Measurements from ENCODE around the gene FALEC. TPM values are rescaled to one million over a fixed set of nuclear protein-coding genes. Genes with fewer than 3 reads are reported as not detected.

Gene FALEC
- total and polyA plus RNA-seq, 2 of the 8 experiments (the other 6 are each of a cell fraction or from before 2014, with no cell fraction given), result not detected

DNA sequence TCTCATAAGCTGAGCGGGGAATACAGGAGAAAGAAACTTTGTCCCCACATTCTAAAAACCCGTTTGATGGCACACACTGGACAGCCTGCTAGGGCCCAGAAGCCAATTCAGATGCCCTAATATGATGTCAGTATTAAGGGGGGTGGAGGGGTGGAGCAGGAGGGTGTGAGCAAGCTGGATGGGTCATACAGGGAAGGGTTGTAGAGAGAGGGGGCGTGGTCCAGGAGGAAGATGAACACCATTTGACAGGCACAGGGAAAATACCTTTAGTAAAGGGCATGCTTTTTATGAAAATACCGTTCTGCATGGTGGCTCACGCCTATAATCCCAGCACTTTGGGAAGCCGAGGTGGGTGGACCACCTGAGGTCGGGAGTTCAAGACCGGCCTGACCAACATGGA, 22.4 kb upstream of the FALEC start:
- no peaks in the 10 kb centered on the region for H3K23me2 ChIP-seq (ENCODE audit: low read depth, low read length)
- H3K36me3 ChIP-seq (ENCODE audit: control insufficient read depth in 2 of 4, insufficient read depth in 4 of 4, low read length in 3 of 4), result peaks cover 10 to 52% (median 31%) of the 10 kb centered on the region in 4 experiments
- no peak overlapping the region for H2AK5ac ChIP-seq (ENCODE audit: low read depth, low read length)
- no peaks in the 10 kb centered on the region for H3K4me1 ChIP-seq (replicated peaks in 1 of 4; ENCODE audit: control insufficient read depth in 3 of 4, insufficient read depth in 4 of 4, low read length in 3 of 4)
- H2BK5ac ChIP-seq (ENCODE audit: low read depth, low read length), result no peak overlapping the region
- H2AFZ ChIP-seq (ENCODE audit: low read length), result no peak overlapping the region
- H3K9me3 ChIP-seq (ENCODE audit: insufficient read depth in 2 of 2, low read depth in 1 of 2, low read length in 1 of 2), result no peaks in the 10 kb centered on the region
- H2BK120ac ChIP-seq (replicated peaks; ENCODE audit: low read depth, low read length), result no peak overlapping the region
- POLR2A ChIA-PET (ENCODE audit: partially characterized antibody), result no interaction called here
- no peak overlapping the region for H3K9ac ChIP-seq (replicated peaks in 1 of 4; ENCODE audit: extremely low read depth in 1 of 4, low read depth in 3 of 4, low read length in 3 of 4)
- no peak overlapping the region for H3K27ac ChIP-seq (ENCODE audit: low read depth, low read length)
- 97% methylated on average over 8 of the region's 8 CpGs; no CpG with 5 or more reads in 1 of the 2 experiments for WGBS, 2 experiments (ENCODE audit: extremely low coverage in 1 of 2, insufficient coverage in 1 of 2, insufficient read length in 1 of 2, insufficient replicate concordance in 2 of 2, low coverage in 1 of 2, low lambda C conversion rate in 2 of 2, missing lambda C conversion rate in 1 of 2)
- no peaks in the 10 kb centered on the region for H4K20me1 ChIP-seq (replicated peaks in 1 of 2; ENCODE audit: control insufficient read depth in 1 of 2, insufficient read depth in 2 of 2, low read length in 2 of 2)
- H4K8ac ChIP-seq (ENCODE audit: extremely low read depth, insufficient read depth, low read length), result no peak overlapping the region
- H2BK12ac ChIP-seq (ENCODE audit: low read depth, low read length), result no peak overlapping the region
- H3K18ac ChIP-seq (ENCODE audit: extremely low read depth, low read length), result no peak overlapping the region
- no peak overlapping the region for H3K4me2 ChIP-seq (ENCODE audit: insufficient read depth in 1 of 2, low read depth in 2 of 2, low read length in 2 of 2)
- DNase-seq (ENCODE audit: low read depth in 1 of 2, low spot score in 2 of 2) (no peak), FAIRE-seq (no peak)
- H3K14ac ChIP-seq (ENCODE audit: insufficient read length), result no peak overlapping the region
- H3K79me1 ChIP-seq (ENCODE audit: low read depth, low read length), result no peaks in the 10 kb centered on the region
- no peak overlapping the region for H3K56ac ChIP-seq (replicated peaks; ENCODE audit: insufficient read length, low read depth, low read length)
- no peak for TF ChIP-seq CBX8 (IDR thresholded peaks at IDR 0.05; ENCODE audit: borderline replicate concordance, low read depth, low read length)
- TF ChIP-seq NRF1 (IDR thresholded peaks at IDR 0.05; ENCODE audit: low read depth, low read length), result no peak
- TF ChIP-seq GTF2F1 (IDR thresholded peaks at IDR 0.05; ENCODE audit: borderline replicate concordance, low read depth, low read length), result no peak
- no peak for TF ChIP-seq SP1 (IDR thresholded peaks at IDR 0.05; ENCODE audit: low read depth, low read length)
- no peak for TF ChIP-seq KDM5A (IDR thresholded peaks at IDR 0.05; ENCODE audit: low read length)
- no peaks in the 10 kb centered on the region for H3K27me3 ChIP-seq (replicated peaks in 1 of 4; ENCODE audit: control insufficient read depth in 3 of 4, extremely low read depth in 1 of 4, insufficient read depth in 3 of 4, low read length in 3 of 4)
- no peak overlapping the region for H2BK20ac ChIP-seq (ENCODE audit: low read length)
- no peak overlapping the region for H4K5ac ChIP-seq (ENCODE audit: insufficient read length, low read depth, low read length)
- no peak overlapping the region for H3K4me3 ChIP-seq (ENCODE audit: extremely low read depth in 1 of 4, insufficient read depth in 2 of 4, low read depth in 3 of 4, low read length in 4 of 4)
- H3K79me2 ChIP-seq (ENCODE audit: control insufficient read depth in 1 of 2, insufficient read depth in 2 of 2, low read length in 2 of 2), result peaks cover 0 to 1% of the 10 kb centered on the region in 2 experiments; a peak in 2 of 4 replicates
- no peak overlapping the region for H4K91ac ChIP-seq (replicated peaks; ENCODE audit: insufficient read length, low read length)
- H3K23ac ChIP-seq (ENCODE audit: insufficient read length), result no peak overlapping the region
- CTCF ChIA-PET (ENCODE audit: partially characterized antibody), result interaction anchor here (1.2 kb wide), 2 partner anchors 39 to 67 kb away, joined by 3 read pairs; no protein-coding TSS in a partner anchor
- no peak overlapping the region for H3K4ac ChIP-seq (replicated peaks; ENCODE audit: insufficient read length, low read depth, low read length)
- no peak overlapping the region for H2BK15ac ChIP-seq (ENCODE audit: low read length)
